GM18499 (cell line): ENCODE measurements around the gene SH3RF3.
"Not testable (repeated sequence)": the region's sequence is repeated elsewhere in the genome, so short reads cannot be mapped to it uniquely, and the experiment has no call there.

Experiments used
- ATAC-seq: cut with Tn5 transposase; IDR thresholded peaks from one replicate; pipeline ENCODE4 v1.9.1; 2021; ENCODE audit warnings: moderate number of reproducible peaks; ENCODE audit not compliant: insufficient read depth, unreplicated experiment

Gene SH3RF3

GRCh38 chr2:109117181-109117580 lies 11.8 kb upstream of the SH3RF3 start:
- not testable (repeated sequence) for ATAC-seq

- no peak for ATAC-seq
Observed at GRCh38 chr2:109117780-109118179, 11.2 kb upstream of the SH3RF3 start.

- no peak for ATAC-seq
Observed at GRCh38 chr2:109118321-109118720, 10.7 kb upstream of the SH3RF3 start.

DNA sequence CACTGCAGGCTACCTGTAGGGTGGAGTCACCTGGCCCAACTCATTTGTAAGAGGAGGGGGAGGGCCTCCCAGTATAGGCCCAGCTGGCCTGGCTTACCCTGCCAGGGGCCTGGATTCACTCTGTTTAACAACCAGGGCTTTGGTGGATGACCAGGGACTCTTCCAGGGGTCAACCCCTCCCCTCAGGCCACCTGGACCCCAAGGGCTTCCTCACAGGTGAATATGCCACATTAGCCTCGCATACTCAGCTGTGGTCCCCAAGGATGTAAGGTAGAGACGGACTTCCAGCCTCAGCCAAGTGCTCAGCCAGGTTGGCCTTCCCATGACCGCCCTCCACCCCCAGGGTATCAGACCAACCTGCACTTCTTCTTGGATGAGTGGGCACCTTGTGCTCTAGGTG lies 8.8 kb upstream of the SH3RF3 start:
- ATAC-seq, result no peak

- not testable (repeated sequence) for ATAC-seq
Observed at GRCh38 chr2:109120686-109121085, 8.3 kb upstream of the SH3RF3 start.

- ATAC-seq, result no peak
Observed at GRCh38 chr2:109123586-109124201, 5.3 kb upstream of the SH3RF3 start.

GRCh38 chr2:109124982-109125592 lies 3.9 kb upstream of the SH3RF3 start:
- no peak for ATAC-seq

- no peak for ATAC-seq
Observed at GRCh38 chr2:109125593-109126500, 3.2 kb upstream of the SH3RF3 start.

GRCh38 chr2:109126501-109126860 lies 2.5 kb upstream of the SH3RF3 start:
- ATAC-seq, result no peak

DNA sequence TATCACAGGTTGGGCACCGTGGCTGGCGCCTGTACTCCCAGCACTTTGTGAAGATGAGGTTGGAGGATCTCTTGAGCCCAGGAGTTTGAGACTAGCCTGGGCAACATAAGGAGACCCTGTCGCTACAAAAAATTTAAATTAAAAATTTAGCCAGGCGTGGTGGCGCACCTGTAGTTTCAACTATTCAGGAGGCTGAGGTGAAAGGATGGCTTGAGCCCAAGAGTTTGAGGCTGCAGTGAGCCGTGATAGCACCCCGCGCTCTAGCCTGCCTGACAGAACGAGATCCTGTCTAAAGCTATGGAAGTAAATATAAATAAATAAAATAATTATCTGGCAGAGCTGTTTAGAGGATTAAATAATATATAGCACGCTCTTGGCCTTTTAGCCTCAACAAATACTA lies 1.4 kb upstream of the SH3RF3 start:
- no peak for ATAC-seq

DNA sequence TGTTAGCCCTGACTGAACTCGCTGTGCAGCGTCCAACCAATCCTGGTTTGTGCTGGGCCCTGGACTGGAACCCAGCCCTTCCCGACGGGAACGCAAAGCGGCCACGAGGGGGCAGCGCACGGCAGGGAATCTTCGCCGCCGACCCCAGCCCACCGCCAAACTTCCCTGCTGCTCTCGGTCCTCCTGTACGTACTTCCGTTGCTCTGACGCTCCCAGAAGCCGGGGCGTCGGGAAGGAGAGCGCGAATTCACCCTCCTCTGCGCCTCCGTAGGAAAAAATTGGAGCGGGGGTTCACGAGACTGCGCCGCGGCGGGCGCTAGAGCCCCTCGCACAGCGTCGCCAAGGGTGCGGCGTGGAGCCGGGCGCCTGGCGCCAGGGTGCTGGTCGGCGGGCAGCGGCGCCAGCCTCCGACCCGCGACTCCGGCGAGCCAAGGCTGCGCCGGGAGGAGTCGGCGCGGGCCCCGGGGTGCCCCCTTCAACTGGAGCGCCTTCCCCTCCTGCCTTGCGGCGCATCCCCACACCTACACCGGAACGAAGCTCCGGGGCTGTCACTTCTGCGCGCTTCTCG lies 873 bp upstream of the SH3RF3 start:
- ATAC-seq, result no peak

- no peak for ATAC-seq
Observed at GRCh38 chr2:109129356-109129920, 433 bp downstream of the SH3RF3 start.

DNA sequence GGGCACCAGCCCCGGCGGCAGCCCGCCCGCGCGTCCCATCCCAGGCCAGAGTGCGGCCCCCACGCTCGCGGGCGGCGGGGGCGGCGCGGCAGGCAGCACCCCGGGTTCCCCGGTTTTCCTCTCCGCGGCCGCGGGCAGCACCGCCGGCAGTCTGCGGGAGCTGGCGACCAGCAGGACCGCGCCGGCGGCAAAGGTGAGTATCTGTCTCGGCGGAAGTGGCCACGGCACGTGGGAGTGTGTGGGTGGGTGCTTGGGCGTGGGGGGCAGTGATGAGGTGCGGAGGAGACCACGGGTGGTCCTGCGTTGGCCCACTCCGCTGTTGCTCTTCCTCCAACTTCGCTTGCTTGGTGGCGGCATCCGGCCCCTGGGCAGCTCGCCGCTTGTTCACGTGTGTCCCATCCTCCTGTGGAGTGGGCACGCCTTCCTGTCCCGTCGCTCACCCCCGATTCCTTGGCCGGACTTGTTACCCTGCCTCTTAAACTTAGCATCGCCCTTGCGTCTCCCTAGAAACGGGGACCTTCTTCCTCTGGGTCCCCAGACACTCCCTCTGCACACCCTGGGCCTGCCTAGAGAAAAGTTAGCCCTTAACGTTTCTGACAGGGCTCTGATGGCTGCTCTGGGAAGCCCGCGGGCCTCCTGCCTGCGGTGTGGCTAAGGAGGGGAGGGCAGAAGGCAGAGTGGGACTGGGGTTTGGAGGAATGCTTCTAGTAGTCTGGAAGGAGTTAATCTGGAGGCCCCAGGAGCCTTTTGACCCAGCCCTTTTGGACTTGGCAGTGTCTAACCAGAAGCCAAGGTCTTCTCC lies 1.1 kb downstream of the SH3RF3 start:
- ATAC-seq, result no peak

GRCh38 chr2:109130723-109130995 lies 1.7 kb downstream of the SH3RF3 start:
- no peak for ATAC-seq

DNA sequence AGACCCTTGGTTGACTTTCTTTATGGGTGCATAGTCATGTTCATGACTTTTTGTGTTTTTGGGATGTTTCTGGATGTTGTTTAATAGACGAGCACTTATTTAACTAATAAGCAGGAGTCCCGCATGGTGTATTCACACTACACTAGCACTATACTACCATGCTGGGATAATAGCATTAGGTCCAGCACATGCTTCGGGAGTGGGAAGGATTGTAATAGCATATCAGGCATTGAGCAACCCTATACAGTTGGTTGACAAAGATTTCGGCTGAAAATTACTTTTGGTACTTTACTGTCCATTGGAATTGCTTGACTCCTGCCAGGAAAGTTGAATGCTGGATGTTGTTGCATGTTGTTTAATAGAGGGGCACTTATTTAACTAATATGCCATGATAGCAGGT lies 2.8 kb downstream of the SH3RF3 start:
- ATAC-seq, result no peak

DNA sequence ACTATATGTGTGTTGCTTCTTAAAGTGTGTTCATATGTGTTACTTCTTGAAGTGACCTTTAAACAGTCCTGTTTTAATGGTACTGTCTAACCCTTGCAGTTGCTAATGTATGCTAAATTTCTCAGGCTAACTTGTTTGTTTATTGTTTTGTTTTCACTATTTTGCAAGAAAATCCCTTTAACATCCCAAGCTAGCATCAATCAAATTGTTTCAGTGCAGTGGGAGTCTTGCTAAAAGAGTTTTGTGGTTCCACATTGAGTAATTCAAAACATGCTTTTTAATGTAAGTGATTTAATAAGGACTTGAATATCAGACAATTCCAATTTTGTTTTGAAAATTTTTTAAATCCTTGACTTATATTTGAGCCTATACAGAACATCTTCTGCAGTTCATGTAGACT lies 3.6 kb downstream of the SH3RF3 start:
- ATAC-seq, result no peak

- ATAC-seq, result no peak
Observed at GRCh38 chr2:109133746-109134145, 4.7 kb downstream of the SH3RF3 start.

DNA sequence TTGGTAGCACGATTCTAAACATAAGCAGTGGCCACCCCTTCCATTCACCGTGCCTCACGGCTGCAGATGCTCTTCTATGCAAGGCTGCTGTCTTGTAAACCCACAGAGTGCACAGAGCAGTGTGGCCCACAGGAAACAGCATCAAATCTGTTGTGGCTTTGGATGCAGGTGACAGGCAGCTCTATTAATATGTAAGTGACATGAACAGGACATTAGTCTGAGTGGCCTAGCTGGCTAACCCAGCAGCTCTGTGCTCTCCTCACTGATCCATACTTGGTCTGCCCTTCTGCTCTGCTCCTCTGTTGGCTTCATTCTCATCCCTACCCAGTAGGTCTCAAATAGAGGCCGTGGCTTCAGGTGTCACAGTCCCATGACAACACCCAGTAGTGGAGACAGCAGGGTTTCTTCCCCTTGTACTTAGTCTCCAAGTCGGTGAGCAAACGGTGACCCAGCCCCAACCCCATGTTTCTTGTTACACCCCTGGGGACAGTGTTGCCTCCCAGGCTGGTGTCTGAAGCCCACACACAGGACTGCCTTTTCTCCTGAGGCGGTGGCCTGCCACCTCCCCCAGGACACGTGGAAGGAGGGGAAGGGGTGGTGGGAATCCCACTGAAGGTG lies 5.8 kb downstream of the SH3RF3 start:
- ATAC-seq, result peak; percentile 76

GRCh38 chr2:109135359-109136197 lies 6.6 kb downstream of the SH3RF3 start:
- no peak for ATAC-seq
